Measurements from ENCODE around the gene LYRM1.

DNA sequence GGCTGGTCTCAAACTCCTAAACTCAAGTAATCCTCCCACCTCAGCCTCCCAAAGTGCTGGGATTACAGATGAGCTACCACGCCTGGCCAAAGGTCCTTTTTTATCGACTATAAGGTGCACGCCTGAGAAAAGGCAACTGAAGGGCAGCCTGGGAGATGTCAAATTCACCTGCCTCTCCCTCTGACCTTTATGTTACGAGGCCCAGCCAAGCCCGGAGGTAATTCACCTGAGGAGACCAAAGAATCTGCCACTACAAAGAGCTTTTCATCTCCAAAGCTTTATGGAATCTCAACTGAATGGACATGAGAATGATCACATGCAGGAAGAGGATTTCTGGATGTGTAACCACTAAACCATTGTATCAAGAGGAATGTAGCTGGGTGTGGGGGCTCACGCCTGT, 37.2 kb downstream of the LYRM1 start:
- TF ChIP-seq YY1 (IDR thresholded peaks at IDR 0.05; ENCODE audit: insufficient read depth, insufficient read length) (no peak), SUZ12 (IDR thresholded peaks at IDR 0.05; ENCODE audit: extremely low read depth, insufficient read depth, insufficient read length) (no peak), ZNF274 (IDR thresholded peaks at IDR 0.05; ENCODE audit: low read depth, low read length) (no peak)

All from NT2/D1 (cell line).